ENCODE results near the gene GCH1.

GRCh38 chr14:54942913-54943312 lies 40.3 kb upstream of the GCH1 start:
- TF ChIP-seq CTCF (IDR thresholded peaks at IDR 0.05; ENCODE audit: insufficient read depth, low read depth, low read length) (no peak), EZH2 (IDR thresholded peaks at IDR 0.05; ENCODE audit: insufficient read depth, low read length) (no peak)
